HepG2 (cell line): ENCODE results near the gene ADCY7. TPM values are rescaled to one million over a fixed set of nuclear protein-coding genes. Genes with fewer than 3 reads are reported as not detected.

Source experiments
- ATAC-seq: fragments of 200-7000 bp; cut with Tn5 transposase; 3 replicates; pipeline ENCODE4 v1.9.1; 2020; ENCODE audit warnings: mild to moderate bottlenecking, moderate library complexity
- BruUV-seq: library from RNA; stranded (reverse); fragments of 400-500 nt; replicated peaks from 2 replicates; lab custom pipeline; 2021; lab: Mats Ljungman, UMichigan
- CTCF ChIA-PET: fragments of 300-600 bp; formaldehyde crosslinking; extraction: SDS; loops from one replicate; lab custom pipeline; 2021; ENCODE audit warnings: low total read pairs, inconsistent platforms, low intra/inter-chr PET ratio; lab: Yijun Ruan, JAX
- POLR2A ChIA-PET: fragments of 350-600 bp; sonication (Branson Sonifier 250); formaldehyde crosslinking; loops from one replicate; lab custom pipeline; 2020; ENCODE audit warnings: antibody characterized with exemption, inconsistent platforms; lab: Yijun Ruan, JAX
- DNase-seq: peaks from one replicate; pipeline ENCODE4 v3.0.0-alpha.2; 2015; ENCODE audit warnings: low spot score
- FAIRE-seq: peaks from 3 replicates; lab custom pipeline; 2011; peaks lifted over from hg19 to GRCh38; lab: Jason Lieb, UNC
- H2AFZ ChIP-seq: one replicate; pipeline ENCODE4 v1.6.1; 2011; ENCODE audit warnings: low read length, inconsistent platforms
- H3K27ac ChIP-seq: fragments of 300-600 bp; 3 replicates; pipeline ENCODE4 v1.8.0; 2011; ENCODE audit warnings: mixed run types, mild to moderate bottlenecking, mixed read lengths, low read length, inconsistent platforms; ENCODE audit not compliant: insufficient read depth; ENCODE audit errors: extremely low read length
- H3K27me3 ChIP-seq, 2 experiments: fragments of 200-600 bp in 1 of 2; 2 replicates in 1 of 2; 3 replicates in 1 of 2; pipeline versions ENCODE4 v1.6.0 to v1.8.0; 2011; ENCODE audit warnings: low read length in 2 of 2, mild to moderate bottlenecking in 2 of 2, moderate library complexity in 2 of 2, inconsistent platforms in 1 of 2; ENCODE audit not compliant: insufficient read depth in 2 of 2, control insufficient read depth in 1 of 2
- H3K36me3 ChIP-seq, 2 experiments: fragments of 200-600 bp in 1 of 2; replicated peaks in 1 of 2; 2 replicates in 1 of 2; 3 replicates in 1 of 2; pipeline versions ENCODE4 v1.5.1 to v1.8.0; 2011; ENCODE audit warnings: low read length in 2 of 2, inconsistent platforms in 1 of 2; ENCODE audit not compliant: insufficient read depth in 2 of 2, control insufficient read depth in 1 of 2
- H3K4me1 ChIP-seq: 2 replicates; pipeline ENCODE4 v1.5.1; 2012; ENCODE audit warnings: low read length, inconsistent platforms; ENCODE audit not compliant: insufficient read depth
- H3K4me2 ChIP-seq: 2 replicates; pipeline ENCODE4 v1.6.0; 2011; ENCODE audit warnings: low read depth, low read length, inconsistent platforms
- H3K4me3 ChIP-seq, 3 experiments: fragments of 200-600 bp in 1 of 3; sonication (generic), shearing (Covaris generic) in 1 of 3; replicated peaks in 1 of 3; 2 replicates each; pipeline ENCODE4 v1.5.1; 2011 to 2016; ENCODE audit warnings: low read length in 3 of 3, inconsistent platforms in 2 of 3, low read depth in 2 of 3, mild to moderate bottlenecking in 2 of 3, control low read depth in 1 of 3, mixed read lengths in 1 of 3; ENCODE audit not compliant: insufficient read depth in 1 of 3
- H3K79me2 ChIP-seq: one replicate; pipeline ENCODE4 v1.6.1; 2011; ENCODE audit warnings: low read length, inconsistent platforms; ENCODE audit not compliant: insufficient read depth
- H3K9ac ChIP-seq: 2 replicates; pipeline ENCODE4 v1.6.0; 2011; ENCODE audit warnings: mild to moderate bottlenecking, low read depth, low read length, inconsistent platforms; ENCODE audit not compliant: insufficient read depth
- H3K9me3 ChIP-seq: 2 replicates; pipeline ENCODE4 v1.5.1; 2012; ENCODE audit warnings: mild to moderate bottlenecking, low read length
- H4K20me1 ChIP-seq: 2 replicates; pipeline ENCODE4 v1.6.0; 2011; ENCODE audit warnings: inconsistent platforms, mild to moderate bottlenecking, low read length, moderate library complexity; ENCODE audit not compliant: insufficient read depth
- CEBPB ChIP-seq: IDR thresholded peaks from 2 replicates; pipeline ENCODE4 v1.6.1; 2011; ENCODE audit warnings: low read depth, low read length, improper control_type of control experiment, borderline replicate concordance
- GATAD1 ChIP-seq: IDR thresholded peaks from 2 replicates; pipeline ENCODE4 v1.6.1; 2016; ENCODE audit warnings: missing genetic modification reagents, missing compliant biosample characterization
- KDM4B ChIP-seq: sonication (generic); formaldehyde crosslinking; IDR thresholded peaks from 2 replicates; pipeline ENCODE4 v1.4.0; 2020; ENCODE audit warnings: missing genetic modification reagents
- NFE2 ChIP-seq: sonication (generic); formaldehyde crosslinking; IDR thresholded peaks from 2 replicates; pipeline ENCODE4 v1.4.0; 2020; ENCODE audit warnings: missing genetic modification reagents
- RFXAP ChIP-seq: sonication (generic); formaldehyde crosslinking; IDR thresholded peaks from 2 replicates; pipeline ENCODE4 v1.4.0; 2020; ENCODE audit warnings: missing genetic modification reagents, borderline replicate concordance
- SRSF4 ChIP-seq: fragments of 200-400 bp; formaldehyde crosslinking; IDR thresholded peaks from one replicate; pipeline ENCODE4 v1.6.1; 2018; ENCODE audit warnings: mild to moderate bottlenecking, low read depth, low read length, moderate library complexity; ENCODE audit not compliant: poor library complexity, severe bottlenecking
- SSRP1 ChIP-seq: IDR thresholded peaks from 2 replicates; pipeline ENCODE4 v1.6.1; 2016; ENCODE audit warnings: control low read depth
- TBP ChIP-seq: sonication (generic); formaldehyde crosslinking; IDR thresholded peaks from 2 replicates; pipeline ENCODE4 v1.5.0; 2020; ENCODE audit warnings: missing genetic modification reagents
- TMF1 ChIP-seq: sonication (generic); formaldehyde crosslinking; IDR thresholded peaks from 2 replicates; pipeline ENCODE4 v1.8.1; 2022; ENCODE audit warnings: low read depth, missing genetic modification reagents
- ZNF432 ChIP-seq: sonication (generic); formaldehyde crosslinking; IDR thresholded peaks from 2 replicates; pipeline ENCODE4 v1.5.0; 2020; ENCODE audit warnings: missing genetic modification reagents, mild to moderate bottlenecking, borderline replicate concordance
- ZNF75D ChIP-seq: sonication (generic); formaldehyde crosslinking; IDR thresholded peaks from 2 replicates; pipeline ENCODE4 v1.8.1; 2023; ENCODE audit warnings: missing genetic modification reagents, mild to moderate bottlenecking, borderline replicate concordance
- WGBS: methylation state at CpG from one replicate; pipeline ENCODE4 v1.1.6; 2017; ENCODE audit warnings: low lambda C conversion rate; 5-methylcytosine and 5-hydroxymethylcytosine counted together
- in situ Hi-C: cut with HindIII; loops from 2 replicates; pipeline ENCODE4 v1.10.0; 2017; ENCODE audit warnings: low pct_unique_long_range_greater_than_20kb; ENCODE audit not compliant: extremely low pct_ligation_motif_present
- intact Hi-C: fragments of 100-400 bp; cut with micrococcal nuclease; formaldehyde crosslinking; loops from one replicate; pipeline ENCODE4 v1.10.0; 2022; ENCODE audit not compliant: unreplicated experiment
- polyA plus RNA-seq, 8 experiments: library from polyadenylated mRNA; depleted of rRNA in 3 of 8; stranded (reverse) in 7 of 8; unstranded in 1 of 8; fragments of >200 nt; fragmentation: Illumina TruSeq in 4 of 8; extraction: Trizol in 4 of 8; gene quantifications; 2 replicates each; pipeline versions ENCODE4 v1.2.1 to v1.2.3, GENCODE V29; 2011 to 2016; ENCODE audit warnings: low read depth in 4 of 8, missing spikeins in 1 of 8, mixed read lengths in 1 of 8; ENCODE audit not compliant: insufficient read depth in 1 of 8
- total RNA-seq, 5 experiments: library from RNA; depleted of rRNA; stranded (reverse); fragments of >200 nt; fragmentation: Illumina TruSeq; extraction: Trizol; gene quantifications; 2 replicates each; pipeline ENCODE4 v1.2.3, GENCODE V29; 2016; ENCODE audit warnings: low read depth in 1 of 5
- TF ChIP-seq, protein P1 (sequence below): sonication (generic); formaldehyde crosslinking; IDR thresholded peaks from 2 replicates; pipeline ENCODE4 v1.4.0; 2020; ENCODE audit warnings: missing genetic modification reagents, borderline replicate concordance
- TF ChIP-seq, protein P2 (sequence below): IDR thresholded peaks from 2 replicates; pipeline ENCODE4 v1.6.1; 2016; ENCODE audit warnings: control low read depth

The ADCY7 gene
- total and polyA plus RNA-seq, 2 of the 13 experiments (the other 11 are each of a cell fraction or from before 2014, with no cell fraction given) = 2.2 to 4.3 TPM

DNA sequence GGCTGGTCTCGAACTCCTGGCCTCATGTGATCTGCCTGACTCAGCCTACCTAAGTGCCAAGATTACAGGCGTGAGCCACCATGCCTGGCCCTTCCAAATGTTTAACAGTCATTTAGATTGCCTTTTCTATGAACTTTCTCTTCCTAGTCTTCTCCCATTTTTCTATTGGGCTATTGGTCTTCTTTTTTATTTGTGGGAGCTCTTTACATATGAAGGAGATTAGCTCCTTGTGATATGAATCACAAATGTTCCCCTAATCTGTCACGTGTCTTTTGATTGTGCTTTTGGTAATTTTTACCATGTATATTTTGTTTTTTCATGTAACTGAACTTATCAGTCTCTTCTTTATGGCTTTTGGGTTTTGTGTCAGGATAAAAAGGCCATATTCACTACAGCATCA, 11.9 kb downstream of the ADCY7 start:
- peaks cover 2 to 18% of the 10 kb centered on the region in 2 experiments; a peak in 3 of 5 replicates for H3K27me3 ChIP-seq
- TF ChIP-seq, protein P1, sequence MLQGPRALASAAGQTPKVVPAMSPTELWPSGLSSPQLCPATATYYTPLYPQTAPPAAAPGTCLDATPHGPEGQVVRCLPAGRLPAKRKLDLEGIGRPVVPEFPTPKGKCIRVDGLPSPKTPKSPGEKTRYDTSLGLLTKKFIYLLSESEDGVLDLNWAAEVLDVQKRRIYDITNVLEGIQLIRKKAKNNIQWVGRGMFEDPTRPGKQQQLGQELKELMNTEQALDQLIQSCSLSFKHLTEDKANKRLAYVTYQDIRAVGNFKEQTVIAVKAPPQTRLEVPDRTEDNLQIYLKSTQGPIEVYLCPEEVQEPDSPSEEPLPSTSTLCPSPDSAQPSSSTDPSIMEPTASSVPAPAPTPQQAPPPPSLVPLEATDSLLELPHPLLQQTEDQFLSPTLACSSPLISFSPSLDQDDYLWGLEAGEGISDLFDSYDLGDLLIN (CRISPR knock-in tag) = no peak
- TF ChIP-seq SSRP1 (CRISPR knock-in tag) (no peak), GATAD1 (CRISPR knock-in tag) (no peak), TMF1 (CRISPR knock-in tag) (no peak), ZNF432 (no peak), RFXAP (CRISPR knock-in tag) (no peak), CEBPB (no peak), KDM4B (CRISPR knock-in tag) (no peak), TBP (CRISPR knock-in tag) (no peak), SRSF4 (no peak), NFE2 (CRISPR knock-in tag) (no peak), ZNF75D (CRISPR knock-in tag) (no peak)
- TF ChIP-seq, protein P2, sequence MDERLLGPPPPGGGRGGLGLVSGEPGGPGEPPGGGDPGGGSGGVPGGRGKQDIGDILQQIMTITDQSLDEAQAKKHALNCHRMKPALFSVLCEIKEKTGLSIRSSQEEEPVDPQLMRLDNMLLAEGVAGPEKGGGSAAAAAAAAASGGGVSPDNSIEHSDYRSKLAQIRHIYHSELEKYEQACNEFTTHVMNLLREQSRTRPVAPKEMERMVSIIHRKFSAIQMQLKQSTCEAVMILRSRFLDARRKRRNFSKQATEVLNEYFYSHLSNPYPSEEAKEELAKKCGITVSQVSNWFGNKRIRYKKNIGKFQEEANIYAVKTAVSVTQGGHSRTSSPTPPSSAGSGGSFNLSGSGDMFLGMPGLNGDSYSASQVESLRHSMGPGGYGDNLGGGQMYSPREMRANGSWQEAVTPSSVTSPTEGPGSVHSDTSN (CRISPR knock-in tag) = no peak
- no peak overlapping the region for H3K4me3 ChIP-seq
- POLR2A ChIA-PET = interaction anchor here (0.7 kb wide), 1 partner anchor 8 kb away, joined by 3 read pairs; no protein-coding TSS in a partner anchor
- H3K4me2 ChIP-seq = no peak overlapping the region
- CTCF ChIA-PET = no interaction called here
- no peak for DNase-seq
- no peak overlapping the region for H2AFZ ChIP-seq
- in situ Hi-C loops (no loop called here), intact Hi-C loops (no loop called here)
- no peak overlapping the region for H3K9ac ChIP-seq
- 46% methylated on average over 3 of the region's 3 CpGs for WGBS
- H3K36me3 ChIP-seq = no peaks in the 10 kb centered on the region
- no TSS peak for BruUV-seq
- no peaks in the 10 kb centered on the region for H3K9me3 ChIP-seq
- peaks cover 23% of the 10 kb centered on the region for H3K4me1 ChIP-seq
- no peak for ATAC-seq
- H4K20me1 ChIP-seq = no peaks in the 10 kb centered on the region
- FAIRE-seq = no peak
- no peaks in the 10 kb centered on the region for H3K79me2 ChIP-seq
- no peak overlapping the region for H3K27ac ChIP-seq
